Spleen (tissue), 7 donors: ENCODE measurements around the gene PCSK7.

Experiments
- CTCF ChIP-seq, 11 experiments: fragments of 200-600 bp in 7 of 11; fragments of 450-650 bp in 4 of 11; sonication (generic) in 4 of 11; IDR thresholded peaks in 8 of 11; conservative IDR thresholded peaks in 3 of 11; 1 replicate in 7 of 11; 2 replicates in 4 of 11; pipeline versions ENCODE4 v1.4.0 to v1.8.0; 2016 to 2021; ENCODE audit warnings: antibody characterized with exemption in 11 of 11, inconsistent platforms in 4 of 11, mild to moderate bottlenecking in 1 of 11
- POLR2A ChIP-seq, 3 donors: fragments of 450-650 bp; IDR thresholded peaks; one replicate each; pipeline ENCODE4 v1.5.1; 2017; ENCODE audit warnings: antibody characterized with exemption in 3 of 3, mild to moderate bottlenecking in 1 of 3
- donor health status: DM: no; HTN: no; CAD: no; lungs with moderate emphysema.
- donor health status: DM: no; HTN: no; CAD: no.
- donor health status: DM: no; HTN: no; CAD: no.

- TF ChIP-seq CTCF (IDR thresholded peaks at IDR 0.05 in 8 of 11, conservative IDR thresholded peaks at IDR 0.05 in 3 of 11) (no peak), POLR2A (IDR thresholded peaks at IDR 0.05) (no peak)
These were observed 48.0 kb downstream of the PCSK7 start for GRCh38 chr11:117183724-117184349.
